ENCODE data around the gene NCKAP5.

The NCKAP5 gene

GRCh38 chr2:133409581-133410285, 158.5 kb downstream of the NCKAP5 start:
- Histone ChIP-seq H2BK12ac (ENCODE audit: low read length in 2 of 2) (no peak overlapping the region), H3K4me3 (ENCODE audit: insufficient read depth in 1 of 2, low read depth in 1 of 2, low read length in 2 of 2) (no peak overlapping the region), H3K9me3 (ENCODE audit: control insufficient read depth, low read length) (no peaks in the 10 kb centered on the region), H3K4ac (ENCODE audit: low read depth in 1 of 2, low read length in 2 of 2) (no peak overlapping the region), H2BK120ac (ENCODE audit: low read depth, low read length) (no peak overlapping the region), H4K91ac (ENCODE audit: low read length) (no peak overlapping the region), H3K36me3 (ENCODE audit: control insufficient read depth in 1 of 2, insufficient read depth in 2 of 2, low read depth in 1 of 2, low read length in 2 of 2) (no peaks in the 10 kb centered on the region), H4K8ac (ENCODE audit: low read length) (no peak overlapping the region), H2BK15ac (ENCODE audit: low read depth, poor library complexity, severe bottlenecking) (no peak overlapping the region), H3K18ac (ENCODE audit: low read depth in 1 of 2, low read length in 2 of 2) (no peak overlapping the region), H2BK5ac (ENCODE audit: low read depth, low read length, poor library complexity, severe bottlenecking) (no peak overlapping the region), H2AFZ (ENCODE audit: low read depth, low read length) (no peak overlapping the region), H3K4me1 (ENCODE audit: control insufficient read depth, insufficient read depth, low read depth, low read length) (no peaks in the 10 kb centered on the region), H2AK5ac (ENCODE audit: low read length, severe bottlenecking) (no peak overlapping the region), H3K23ac (ENCODE audit: low read length in 2 of 2) (no peak overlapping the region), H3K14ac (ENCODE audit: low read length in 2 of 2) (no peak overlapping the region), H3K79me1 (replicated peaks; ENCODE audit: low read length, poor library complexity, severe bottlenecking) (peaks cover 2% of the 10 kb centered on the region), H3K27ac (ENCODE audit: low read length, poor library complexity, severe bottlenecking) (no peak overlapping the region), H3K27me3 (ENCODE audit: control insufficient read depth in 1 of 2, insufficient read depth in 1 of 2, low read length in 2 of 2) (no peaks in the 10 kb centered on the region), H3K9ac (ENCODE audit: low read length) (no peak overlapping the region), H3K4me2 (ENCODE audit: low read length, poor library complexity, severe bottlenecking) (no peak overlapping the region)
- 89% methylated on average over 4 of the region's 5 CpGs for WGBS
- DNase-seq: no peak

GRCh38 chr2:133408671-133409070, 159.6 kb downstream of the NCKAP5 start:
- H3K9ac ChIP-seq (ENCODE audit: low read length): no peak overlapping the region
- no peak for DNase-seq
- no peak overlapping the region for H2BK12ac ChIP-seq (ENCODE audit: low read length in 2 of 2)
- H4K91ac ChIP-seq (ENCODE audit: low read length): no peak overlapping the region
- H3K4ac ChIP-seq (ENCODE audit: low read depth in 1 of 2, low read length in 2 of 2): no peak overlapping the region
- no peak overlapping the region for H2BK5ac ChIP-seq (ENCODE audit: low read depth, low read length, poor library complexity, severe bottlenecking)
- no peak overlapping the region for H2AK5ac ChIP-seq (ENCODE audit: low read length, severe bottlenecking)
- H3K4me1 ChIP-seq (ENCODE audit: control insufficient read depth, insufficient read depth, low read depth, low read length): no peaks in the 10 kb centered on the region
- H3K18ac ChIP-seq (ENCODE audit: low read depth in 1 of 2, low read length in 2 of 2): no peak overlapping the region
- no peak overlapping the region for H3K27ac ChIP-seq (ENCODE audit: low read length, poor library complexity, severe bottlenecking)
- H3K4me3 ChIP-seq (ENCODE audit: insufficient read depth in 1 of 2, low read depth in 1 of 2, low read length in 2 of 2): no peak overlapping the region
- WGBS: 43% methylated on average over 1 of the region's 1 CpG
- no peaks in the 10 kb centered on the region for H3K9me3 ChIP-seq (ENCODE audit: control insufficient read depth, low read length)
- H3K23ac ChIP-seq (ENCODE audit: low read length in 2 of 2): no peak overlapping the region
- no peak overlapping the region for H2BK15ac ChIP-seq (ENCODE audit: low read depth, poor library complexity, severe bottlenecking)
- H4K8ac ChIP-seq (ENCODE audit: low read length): no peak overlapping the region
- no peaks in the 10 kb centered on the region for H3K36me3 ChIP-seq (ENCODE audit: control insufficient read depth in 1 of 2, insufficient read depth in 2 of 2, low read depth in 1 of 2, low read length in 2 of 2)
- no peak overlapping the region for H2BK120ac ChIP-seq (ENCODE audit: low read depth, low read length)
- no peak overlapping the region for H3K14ac ChIP-seq (ENCODE audit: low read length in 2 of 2)
- H3K27me3 ChIP-seq (ENCODE audit: control insufficient read depth in 1 of 2, insufficient read depth in 1 of 2, low read length in 2 of 2): no peaks in the 10 kb centered on the region
- no peak overlapping the region for H3K4me2 ChIP-seq (ENCODE audit: low read length, poor library complexity, severe bottlenecking)
- H2AFZ ChIP-seq (ENCODE audit: low read depth, low read length): no peak overlapping the region
- H3K79me1 ChIP-seq (replicated peaks; ENCODE audit: low read length, poor library complexity, severe bottlenecking): peaks cover 2% of the 10 kb centered on the region

GRCh38 chr2:133407341-133407740, 160.9 kb downstream of the NCKAP5 start:
- H3K4me2 ChIP-seq (ENCODE audit: low read length, poor library complexity, severe bottlenecking): no peak overlapping the region
- peaks cover 2% of the 10 kb centered on the region for H3K79me1 ChIP-seq (replicated peaks; ENCODE audit: low read length, poor library complexity, severe bottlenecking)
- H2BK12ac ChIP-seq (ENCODE audit: low read length in 2 of 2): no peak overlapping the region
- WGBS: 87% methylated on average over 6 of the region's 8 CpGs
- no peak overlapping the region for H3K4ac ChIP-seq (ENCODE audit: low read depth in 1 of 2, low read length in 2 of 2)
- no peak overlapping the region for H4K91ac ChIP-seq (ENCODE audit: low read length)
- no peak overlapping the region for H2BK120ac ChIP-seq (ENCODE audit: low read depth, low read length)
- no peak overlapping the region for H2BK5ac ChIP-seq (ENCODE audit: low read depth, low read length, poor library complexity, severe bottlenecking)
- no peaks in the 10 kb centered on the region for H3K9me3 ChIP-seq (ENCODE audit: control insufficient read depth, low read length)
- no peak overlapping the region for H4K8ac ChIP-seq (ENCODE audit: low read length)
- H2AK5ac ChIP-seq (ENCODE audit: low read length, severe bottlenecking): no peak overlapping the region
- no peak overlapping the region for H3K23ac ChIP-seq (ENCODE audit: low read length in 2 of 2)
- no peak overlapping the region for H2BK15ac ChIP-seq (ENCODE audit: low read depth, poor library complexity, severe bottlenecking)
- H3K18ac ChIP-seq (ENCODE audit: low read depth in 1 of 2, low read length in 2 of 2): no peak overlapping the region
- no peak overlapping the region for H3K9ac ChIP-seq (ENCODE audit: low read length)
- no peak overlapping the region for H3K27ac ChIP-seq (ENCODE audit: low read length, poor library complexity, severe bottlenecking)
- no peak for DNase-seq
- H3K27me3 ChIP-seq (ENCODE audit: control insufficient read depth in 1 of 2, insufficient read depth in 1 of 2, low read length in 2 of 2): no peaks in the 10 kb centered on the region
- H3K4me3 ChIP-seq (ENCODE audit: insufficient read depth in 1 of 2, low read depth in 1 of 2, low read length in 2 of 2): no peak overlapping the region
- H2AFZ ChIP-seq (ENCODE audit: low read depth, low read length): no peak overlapping the region
- no peaks in the 10 kb centered on the region for H3K36me3 ChIP-seq (ENCODE audit: control insufficient read depth in 1 of 2, insufficient read depth in 2 of 2, low read depth in 1 of 2, low read length in 2 of 2)
- no peaks in the 10 kb centered on the region for H3K4me1 ChIP-seq (ENCODE audit: control insufficient read depth, insufficient read depth, low read depth, low read length)
- no peak overlapping the region for H3K14ac ChIP-seq (ENCODE audit: low read length in 2 of 2)

GRCh38 chr2:133405252-133405651, 163.0 kb downstream of the NCKAP5 start:
- no peaks in the 10 kb centered on the region for H3K4me1 ChIP-seq (ENCODE audit: control insufficient read depth, insufficient read depth, low read depth, low read length)
- WGBS: 50% methylated on average over 4 of the region's 4 CpGs
- H4K8ac ChIP-seq (ENCODE audit: low read length): no peak overlapping the region
- no peak overlapping the region for H4K91ac ChIP-seq (ENCODE audit: low read length)
- H3K23ac ChIP-seq (ENCODE audit: low read length in 2 of 2): no peak overlapping the region
- H2BK120ac ChIP-seq (ENCODE audit: low read depth, low read length): no peak overlapping the region
- no peak overlapping the region for H2BK15ac ChIP-seq (ENCODE audit: low read depth, poor library complexity, severe bottlenecking)
- no peak overlapping the region for H3K14ac ChIP-seq (ENCODE audit: low read length in 2 of 2)
- peaks cover 2% of the 10 kb centered on the region for H3K79me1 ChIP-seq (replicated peaks; ENCODE audit: low read length, poor library complexity, severe bottlenecking)
- no peaks in the 10 kb centered on the region for H3K9me3 ChIP-seq (ENCODE audit: control insufficient read depth, low read length)
- no peak overlapping the region for H2AK5ac ChIP-seq (ENCODE audit: low read length, severe bottlenecking)
- no peak overlapping the region for H3K18ac ChIP-seq (ENCODE audit: low read depth in 1 of 2, low read length in 2 of 2)
- H3K9ac ChIP-seq (ENCODE audit: low read length): no peak overlapping the region
- no peak overlapping the region for H3K4me2 ChIP-seq (ENCODE audit: low read length, poor library complexity, severe bottlenecking)
- no peak overlapping the region for H3K4me3 ChIP-seq (ENCODE audit: insufficient read depth in 1 of 2, low read depth in 1 of 2, low read length in 2 of 2)
- H2BK5ac ChIP-seq (ENCODE audit: low read depth, low read length, poor library complexity, severe bottlenecking): no peak overlapping the region
- H3K27me3 ChIP-seq (ENCODE audit: control insufficient read depth in 1 of 2, insufficient read depth in 1 of 2, low read length in 2 of 2): no peaks in the 10 kb centered on the region
- no peak overlapping the region for H2BK12ac ChIP-seq (ENCODE audit: low read length in 2 of 2)
- no peak overlapping the region for H2AFZ ChIP-seq (ENCODE audit: low read depth, low read length)
- peak; percentile 6 for DNase-seq
- H3K4ac ChIP-seq (ENCODE audit: low read depth in 1 of 2, low read length in 2 of 2): no peak overlapping the region
- H3K27ac ChIP-seq (ENCODE audit: low read length, poor library complexity, severe bottlenecking): no peak overlapping the region
- no peaks in the 10 kb centered on the region for H3K36me3 ChIP-seq (ENCODE audit: control insufficient read depth in 1 of 2, insufficient read depth in 2 of 2, low read depth in 1 of 2, low read length in 2 of 2)
